ENCODE data around the gene JMJD4. TPM values are rescaled to one million over a fixed set of nuclear protein-coding genes. Genes with fewer than 3 reads are reported as not detected.

The JMJD4 gene, protein sequence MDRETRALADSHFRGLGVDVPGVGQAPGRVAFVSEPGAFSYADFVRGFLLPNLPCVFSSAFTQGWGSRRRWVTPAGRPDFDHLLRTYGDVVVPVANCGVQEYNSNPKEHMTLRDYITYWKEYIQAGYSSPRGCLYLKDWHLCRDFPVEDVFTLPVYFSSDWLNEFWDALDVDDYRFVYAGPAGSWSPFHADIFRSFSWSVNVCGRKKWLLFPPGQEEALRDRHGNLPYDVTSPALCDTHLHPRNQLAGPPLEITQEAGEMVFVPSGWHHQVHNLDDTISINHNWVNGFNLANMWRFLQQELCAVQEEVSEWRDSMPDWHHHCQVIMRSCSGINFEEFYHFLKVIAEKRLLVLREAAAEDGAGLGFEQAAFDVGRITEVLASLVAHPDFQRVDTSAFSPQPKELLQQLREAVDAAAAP
- 10 to 100 TPM; 34.3 to 43.1 (median 36.5) TPM for polyA plus RNA-seq (ENCODE audit: low read depth in 6 of 6)

GRCh38 chr1:227734856-227735538 is at the start of gene JMJD4, which contains the start of gene SNAP47:
TSS of gene JMJD4 (minus strand) at chr1:227735302. CDS start at chr1:227735273, 29 bp downstream.
TSS of gene SNAP47 (plus strand) at chr1:227735435. CDS start at chr1:227747737, 12,302 bp downstream.
- ATAC-seq (ENCODE audit: low read depth in 2 of 2) (peak; percentile 89 to 93), DNase-seq (peak; percentile 93)
- Mint-ChIP-seq H3K4me3 (peak within 1 kb of the TSS; percentile 87 to 94 (median 90)), H3K4me1 (peaks cover 47 to 56% (median 48%) of the 10 kb centered on the region in 3 donors), H3K9me3 (peaks cover 0 to 1% (median 0%) of the 10 kb centered on the region in 7 donors), H3K27me3 (no peaks in the 10 kb centered on the region), H3K27ac (peak within 1 kb of the TSS; percentile 70 to 99 (median 85)), H3K36me3 (no peaks in the 10 kb centered on the region)

GRCh38 chr1:227782226-227782625 is 47.1 kb upstream of the JMJD4 start:
- Mint-ChIP-seq H3K4me3 (no peak overlapping the region), H3K27me3 (no peaks in the 10 kb centered on the region), H3K9me3 (peaks cover 0 to 12% (median 0%) of the 10 kb centered on the region in 7 donors)

DNA sequence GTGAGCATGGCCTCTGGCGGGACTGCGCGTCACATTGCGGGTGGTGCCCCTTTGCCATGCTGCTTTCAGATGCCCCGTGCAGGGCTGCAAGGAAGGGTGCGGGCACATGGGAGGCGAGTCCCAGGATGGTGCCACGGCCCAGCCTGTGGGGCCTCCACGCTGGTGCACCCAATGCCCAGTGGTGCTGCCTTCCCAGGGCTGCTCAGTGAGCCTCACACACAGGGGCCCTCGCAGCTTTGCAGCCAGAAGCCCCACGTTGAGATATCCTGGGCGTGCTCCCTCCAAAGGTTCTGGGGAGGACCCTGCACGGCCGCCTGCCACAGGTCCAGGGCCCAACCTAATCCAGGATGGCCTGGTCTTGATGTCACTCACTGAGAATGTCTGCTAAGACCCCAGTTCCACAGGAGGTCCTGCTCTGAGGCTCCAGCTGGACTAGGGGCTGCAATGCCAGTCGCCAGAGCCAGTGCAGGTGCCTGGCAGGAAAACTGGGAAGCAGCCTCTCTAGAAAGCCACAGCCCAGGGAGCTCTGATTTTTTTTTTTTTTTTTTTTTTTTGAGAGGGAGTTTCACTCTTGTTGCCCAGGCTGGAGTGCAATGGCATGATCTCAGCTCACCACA is 46.3 kb upstream of the JMJD4 start:
- Mint-ChIP-seq H3K9me3 (peaks cover 0 to 12% (median 0%) of the 10 kb centered on the region in 7 donors), H3K27ac (no peak overlapping the region), H3K36me3 (peaks cover 0 to 1% of the 10 kb centered on the region in 2 donors), H3K27me3 (no peaks in the 10 kb centered on the region), H3K4me1 (peaks cover 11 to 17% (median 12%) of the 10 kb centered on the region in 3 donors), H3K4me3 (no peak overlapping the region)
- DNase-seq (no peak), ATAC-seq (ENCODE audit: low read depth in 2 of 2) (no peak)

More at GRCh38 chr1:227782226-227782625, 47.1 kb upstream of the JMJD4 start:
- peaks cover 18 to 22% (median 19%) of the 10 kb centered on the region in 3 donors for H3K4me1 Mint-ChIP-seq
- DNase-seq (no peak), ATAC-seq (ENCODE audit: low read depth in 2 of 2) (no peak)
- H3K36me3 Mint-ChIP-seq, result no peaks in the 10 kb centered on the region
- peak overlapping the region in 3 of 6 donors; percentile 20 to 44 (median 36) for H3K27ac Mint-ChIP-seq

DNA sequence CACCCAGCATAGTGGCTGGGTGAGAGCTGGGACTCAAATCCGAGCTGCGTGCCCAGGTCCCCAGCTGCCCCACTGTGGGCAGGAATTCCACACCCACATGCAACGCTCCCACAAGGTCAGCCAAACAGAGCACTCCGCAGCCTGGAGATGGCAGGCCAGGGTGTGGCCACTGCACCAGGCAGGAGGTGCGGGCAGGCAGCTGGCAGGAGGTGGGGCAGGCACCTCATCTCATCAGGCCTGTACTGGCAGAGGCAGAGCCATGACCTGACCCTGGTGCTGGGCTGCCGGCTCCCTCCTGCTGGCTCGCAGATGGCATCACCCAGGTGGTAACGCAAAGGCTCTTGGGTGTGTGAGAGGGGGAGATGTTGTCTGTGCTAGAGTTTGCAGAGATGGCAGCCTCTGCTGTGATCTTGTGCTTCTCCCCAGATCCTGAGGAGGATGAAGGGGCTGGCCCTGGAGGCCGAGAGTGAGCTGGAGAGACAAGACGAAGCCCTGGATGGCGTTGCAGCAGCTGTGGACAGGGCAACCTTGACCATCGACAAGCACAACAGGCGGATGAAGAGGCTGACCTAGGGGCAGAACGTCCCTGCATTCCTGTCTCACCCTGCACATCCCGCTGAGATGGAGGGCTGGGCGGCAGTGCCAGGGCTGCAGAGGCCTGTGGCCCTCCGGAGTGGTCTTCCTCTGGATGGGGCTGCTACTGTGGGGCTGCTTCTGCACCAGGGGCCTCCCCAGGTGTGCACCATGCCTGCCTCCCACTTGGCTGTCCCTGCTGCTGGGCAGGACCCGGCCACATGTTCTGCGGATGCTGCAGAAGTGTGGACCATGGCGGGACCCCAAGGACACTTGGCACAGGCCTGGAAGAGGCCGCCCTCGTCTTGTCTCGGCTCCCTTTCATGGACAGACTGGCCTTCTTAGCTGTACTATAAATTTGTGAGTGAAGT is 45.3 kb upstream of the JMJD4 start:
- Mint-ChIP-seq H3K4me1 (peaks cover under 1 to 7% (median 1%) of the 10 kb centered on the region in 3 donors), H3K27ac (no peak overlapping the region), H3K9me3 (peaks cover 0 to 9% (median 0%) of the 10 kb centered on the region in 7 donors), H3K4me3 (no peak overlapping the region), H3K27me3 (no peaks in the 10 kb centered on the region), H3K36me3 (peaks cover 0 to 6% of the 10 kb centered on the region in 2 donors)
- no peak for ATAC-seq (ENCODE audit: low read depth in 2 of 2)
- DNase-seq, result no peak

DNA sequence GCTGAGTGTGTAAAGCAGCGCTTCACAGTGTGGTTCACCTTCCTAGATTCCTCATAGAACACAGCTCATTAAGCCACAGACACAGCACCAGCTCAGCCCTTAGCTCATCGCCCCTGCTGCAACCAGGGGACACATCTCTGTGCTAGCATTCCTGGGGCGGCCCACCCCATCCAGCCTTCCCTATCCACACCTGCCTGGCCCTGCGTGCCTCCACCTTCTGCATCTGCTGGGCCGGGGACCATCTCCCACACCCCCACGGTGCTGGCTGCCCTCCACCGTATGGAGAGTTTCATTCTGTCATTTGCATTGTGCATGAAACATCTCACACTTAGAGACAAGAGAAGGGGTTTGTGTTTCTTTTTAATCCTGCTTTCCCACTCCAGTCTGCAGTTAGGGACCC is 44.6 kb upstream of the JMJD4 start:
- Mint-ChIP-seq H3K9me3 (peaks cover 0 to 6% (median 0%) of the 10 kb centered on the region in 7 donors), H3K4me1 (no peaks in the 10 kb centered on the region), H3K36me3 (peaks cover 0 to 6% of the 10 kb centered on the region in 2 donors), H3K27ac (no peak overlapping the region), H3K27me3 (no peaks in the 10 kb centered on the region), H3K4me3 (no peak overlapping the region)
- DNase-seq, result no peak
- ATAC-seq (ENCODE audit: low read depth in 2 of 2), result no peak

DNA sequence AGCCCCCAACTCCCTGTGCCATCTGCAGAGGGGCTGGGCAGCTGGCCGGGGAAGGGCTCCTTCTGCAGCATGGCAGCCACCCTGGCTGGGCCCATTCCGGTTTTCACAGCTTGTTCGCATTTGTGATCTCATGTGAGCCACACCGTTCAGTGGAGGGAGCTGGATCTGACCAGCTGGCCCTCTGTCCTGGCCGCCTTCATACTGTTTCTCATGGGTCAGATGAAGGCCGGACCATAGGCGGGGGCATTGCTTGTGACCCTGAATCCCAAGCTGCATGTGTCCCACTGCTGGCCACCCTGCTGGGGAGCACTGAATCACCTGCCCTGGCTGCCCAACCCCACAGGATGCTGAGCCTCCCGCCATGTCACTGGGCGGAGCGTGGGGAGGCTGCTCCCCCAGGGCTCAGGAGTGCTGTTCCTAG is 43.9 kb upstream of the JMJD4 start:
- H3K36me3 Mint-ChIP-seq, result peaks cover 0 to 6% of the 10 kb centered on the region in 2 donors
- H3K4me1 Mint-ChIP-seq, result no peaks in the 10 kb centered on the region
- no peak for DNase-seq
- no peak overlapping the region for H3K4me3 Mint-ChIP-seq
- no peak overlapping the region for H3K27ac Mint-ChIP-seq
- no peak for ATAC-seq (ENCODE audit: low read depth in 2 of 2)
- peaks cover 0 to 2% (median 0%) of the 10 kb centered on the region in 7 donors for H3K9me3 Mint-ChIP-seq
- no peaks in the 10 kb centered on the region for H3K27me3 Mint-ChIP-seq

DNA sequence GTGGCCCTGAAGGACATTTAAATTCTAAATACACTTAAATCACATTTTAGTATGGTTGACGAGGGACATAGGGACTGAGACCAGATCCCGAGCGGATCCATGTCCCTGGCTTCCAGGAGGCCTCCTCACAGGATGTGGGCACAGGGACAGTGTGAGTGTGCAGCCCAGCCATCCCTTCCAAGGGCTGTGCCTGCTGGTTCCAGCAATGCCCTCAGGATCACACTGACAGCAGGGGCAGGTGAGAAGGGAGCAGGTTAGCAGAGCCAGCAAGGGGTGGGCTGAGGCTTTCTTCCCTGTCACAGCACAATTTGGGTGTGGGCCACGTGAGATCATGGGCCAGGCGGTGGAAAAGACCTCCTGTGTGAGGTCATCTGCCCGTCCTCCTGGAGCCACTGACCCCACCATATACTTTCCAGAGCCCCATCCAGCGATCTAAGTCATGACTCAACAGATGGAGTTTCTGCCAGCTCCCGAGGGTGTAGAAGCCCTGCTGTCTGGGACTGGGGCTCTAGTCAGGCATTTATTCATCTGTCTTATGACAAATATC is 43.4 kb upstream of the JMJD4 start:
- Mint-ChIP-seq H3K4me3 (no peak overlapping the region), H3K36me3 (peaks cover 0 to 6% of the 10 kb centered on the region in 2 donors), H3K4me1 (no peaks in the 10 kb centered on the region), H3K27me3 (no peaks in the 10 kb centered on the region), H3K27ac (no peak overlapping the region), H3K9me3 (peaks cover 0 to 1% (median 0%) of the 10 kb centered on the region in 7 donors)
- DNase-seq (no peak), ATAC-seq (ENCODE audit: low read depth in 2 of 2) (no peak)

GRCh38 chr1:227777646-227778045 is 42.5 kb upstream of the JMJD4 start:
- Mint-ChIP-seq H3K36me3 (peaks cover 0 to 6% of the 10 kb centered on the region in 2 donors), H3K4me1 (no peaks in the 10 kb centered on the region), H3K4me3 (peak overlapping the region in 1 of 8 donors; percentile 35), H3K9me3 (peaks cover 0 to 1% (median 0%) of the 10 kb centered on the region in 7 donors), H3K27me3 (no peaks in the 10 kb centered on the region), H3K27ac (no peak overlapping the region)
- DNase-seq, result no peak
- ATAC-seq (ENCODE audit: low read depth in 2 of 2), result no peak

DNA sequence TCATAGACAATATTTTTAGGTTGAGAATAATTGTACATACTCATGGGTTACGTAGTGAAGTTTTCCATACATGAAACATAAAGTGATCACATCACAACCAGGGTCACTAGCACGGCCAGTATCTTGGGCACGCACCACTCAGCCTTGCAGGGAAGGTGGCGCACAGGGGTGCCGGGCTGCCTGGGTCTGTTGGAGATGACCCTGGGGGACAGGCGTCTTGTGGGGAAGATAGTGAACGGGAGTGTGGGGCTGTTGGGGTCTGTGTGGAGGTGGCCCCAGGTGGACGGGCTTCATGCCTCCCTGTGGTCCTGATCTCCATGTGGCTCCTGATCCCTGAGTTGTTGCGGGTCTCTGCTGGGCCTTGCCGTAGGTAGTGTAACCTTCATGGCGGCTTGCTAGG is 42.1 kb upstream of the JMJD4 start:
- no peaks in the 10 kb centered on the region for H3K27me3 Mint-ChIP-seq
- H3K9me3 Mint-ChIP-seq, result no peaks in the 10 kb centered on the region
- no peak for DNase-seq
- peaks cover 0 to 6% of the 10 kb centered on the region in 2 donors for H3K36me3 Mint-ChIP-seq
- H3K27ac Mint-ChIP-seq, result no peak overlapping the region
- no peak overlapping the region for H3K4me3 Mint-ChIP-seq
- no peaks in the 10 kb centered on the region for H3K4me1 Mint-ChIP-seq
- no peak for ATAC-seq (ENCODE audit: low read depth in 2 of 2)

- no peak overlapping the region for H3K27ac Mint-ChIP-seq
Measured at GRCh38 chr1:227776331-227776771, 41.2 kb upstream of the JMJD4 start.

GRCh38 chr1:227775841-227776240 is 40.7 kb upstream of the JMJD4 start:
- Mint-ChIP-seq H3K9me3 (no peaks in the 10 kb centered on the region), H3K36me3 (peaks cover 0 to 6% of the 10 kb centered on the region in 2 donors), H3K27me3 (no peaks in the 10 kb centered on the region), H3K27ac (no peak overlapping the region), H3K4me1 (no peaks in the 10 kb centered on the region), H3K4me3 (peak overlapping the region in 1 of 8 donors; percentile 25)
- ATAC-seq (ENCODE audit: low read depth in 2 of 2) (no peak), DNase-seq (no peak)

More at GRCh38 chr1:227776331-227776771, 41.2 kb upstream of the JMJD4 start:
- H3K27me3 Mint-ChIP-seq, result no peaks in the 10 kb centered on the region
- no peak overlapping the region for H3K4me3 Mint-ChIP-seq
- no peaks in the 10 kb centered on the region for H3K9me3 Mint-ChIP-seq
- peaks cover 0 to 6% of the 10 kb centered on the region in 2 donors for H3K36me3 Mint-ChIP-seq
- H3K4me1 Mint-ChIP-seq, result no peaks in the 10 kb centered on the region
- ATAC-seq (ENCODE audit: low read depth in 2 of 2) (no peak), DNase-seq (no peak)

Data from naive B cell (primary cell).